Measurements from ENCODE around the gene CRYBA2. TPM values are rescaled to one million over a fixed set of nuclear protein-coding genes. Genes with fewer than 3 reads are reported as not detected.

CRYBA2 gene
- not detected in 2 replicates for total RNA-seq

- DNase-seq (ENCODE audit: low read depth), result no peak
- H3K4me3 ChIP-seq (ENCODE audit: low read depth, low read length), result peak within 1 kb of the TSS; percentile 38
Observed at GRCh38 chr2:218993345-218994315, at the start of gene CRYBA2. TSS of gene CRYBA2 (minus strand) at chr2:218993422. CDS start at chr2:218993176, 246 bp downstream.

GRCh38 chr2:219042750-219043149, 49.5 kb upstream of the CRYBA2 start:
- no peak overlapping the region for H3K4me3 ChIP-seq (ENCODE audit: low read depth, low read length)
- no peak for DNase-seq (ENCODE audit: low read depth)
- no peak for TF ChIP-seq CTCF (conservative IDR thresholded peaks at IDR 0.05; ENCODE audit: low read depth, low read length)

More at GRCh38 chr2:218993345-218994315, at the start of gene CRYBA2:
- TF ChIP-seq CTCF (conservative IDR thresholded peaks at IDR 0.05; ENCODE audit: low read depth, low read length), result no peak

DNA sequence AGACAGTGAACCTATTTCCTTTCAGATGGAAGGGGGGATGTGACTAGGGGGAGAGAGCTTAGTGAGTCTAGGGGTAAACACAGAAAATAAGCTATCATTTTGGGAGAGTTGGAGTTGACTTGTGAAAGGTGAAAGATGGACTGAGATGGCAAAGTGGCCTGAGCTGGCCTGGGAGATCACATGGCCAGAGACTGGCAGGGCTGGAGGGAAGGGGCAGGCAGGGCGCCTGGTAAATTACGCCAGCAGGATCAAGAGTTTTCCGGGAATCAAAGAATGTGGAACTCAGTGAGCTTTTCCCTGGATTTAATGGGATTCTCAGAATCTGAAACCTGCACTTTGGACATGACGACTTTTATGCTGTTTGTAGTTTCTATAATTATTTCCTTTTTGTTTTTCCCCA, 48.9 kb upstream of the CRYBA2 start:
- DNase-seq (ENCODE audit: low read depth), result no peak
- TF ChIP-seq CTCF (conservative IDR thresholded peaks at IDR 0.05; ENCODE audit: low read depth, low read length), result no peak
- H3K4me3 ChIP-seq (ENCODE audit: low read depth, low read length), result no peak overlapping the region

DNA sequence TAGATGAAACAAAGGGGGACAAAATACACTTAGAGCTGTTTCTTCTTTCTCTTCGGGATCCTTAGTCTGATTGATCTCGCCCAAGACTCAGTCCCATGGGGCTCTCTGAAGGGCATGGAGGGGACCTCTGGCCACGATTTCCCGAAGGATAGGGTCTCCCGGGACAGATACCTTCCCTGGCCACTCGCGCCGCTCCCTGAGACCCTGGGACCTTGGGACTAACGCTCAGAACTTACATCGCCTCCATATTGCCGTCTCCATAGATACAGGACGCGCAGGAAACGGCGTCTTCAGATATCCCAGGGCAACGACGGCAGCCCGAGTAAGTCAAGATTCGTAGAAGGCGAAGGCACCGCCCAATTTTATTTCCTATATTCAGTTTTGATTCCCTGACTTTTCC, 48.0 kb upstream of the CRYBA2 start, which contains the start of gene CFAP65:
TSS of gene CFAP65 (minus strand) at position 265 of the 400 bp plus-strand sequence. CDS start 2,468 bp downstream, outside the sequence.
- TF ChIP-seq CTCF (conservative IDR thresholded peaks at IDR 0.05; ENCODE audit: low read depth, low read length), result no peak
- peak within 1 kb of the TSS; percentile 67 for H3K4me3 ChIP-seq (ENCODE audit: low read depth, low read length)
- no peak for DNase-seq (ENCODE audit: low read depth)

GRCh38 chr2:219038600-219038999, 45.4 kb upstream of the CRYBA2 start:
- no peak for TF ChIP-seq CTCF (conservative IDR thresholded peaks at IDR 0.05; ENCODE audit: low read depth, low read length)
- DNase-seq (ENCODE audit: low read depth), result no peak
- H3K4me3 ChIP-seq (ENCODE audit: low read depth, low read length), result no peak overlapping the region

- TF ChIP-seq CTCF (conservative IDR thresholded peaks at IDR 0.05; ENCODE audit: low read depth, low read length), result no peak
- DNase-seq (ENCODE audit: low read depth), result no peak
- no peak overlapping the region for H3K4me3 ChIP-seq (ENCODE audit: low read depth, low read length)
Observed at GRCh38 chr2:219037783-219038499, 44.7 kb upstream of the CRYBA2 start.

Measured in epithelial cell of proximal tubule (primary cell).